IMR-90 (cell line): Measurements from ENCODE around the gene ANO2. TPM values are rescaled to one million over a fixed set of nuclear protein-coding genes. Genes with fewer than 3 reads are reported as not detected.

Experiments used
- ATAC-seq: fragments of 200-7000 bp; cut with Tn5 transposase; 2 replicates; pipeline ENCODE4 v1.9.1; 2020; ENCODE audit warnings: low read depth, mild to moderate bottlenecking, moderate library complexity
- BruUV-seq: library from RNA; stranded (reverse); fragments of 400-500 nt; replicated peaks from 2 replicates; lab custom pipeline; 2021; lab: Mats Ljungman, UMichigan
- CTCF ChIA-PET: fragments of 300-600 bp; formaldehyde crosslinking; extraction: SDS; loops from one replicate; lab custom pipeline; 2021; ENCODE audit warnings: antibody characterized with exemption; lab: Yijun Ruan, JAX
- POLR2A ChIA-PET: fragments of 300-600 bp; sonication (Branson Sonifier 250); formaldehyde crosslinking; loops from one replicate; lab custom pipeline; 2022; ENCODE audit warnings: antibody characterized with exemption; ENCODE audit not compliant: unreplicated experiment; lab: Charles Lee
- DNase-seq: peaks from one replicate; pipeline ENCODE4 v3.0.0; 2013
- H2AFZ ChIP-seq: replicated peaks from 2 replicates; pipeline ENCODE3; 2013; ENCODE audit warnings: low read length, mild to moderate bottlenecking; ENCODE audit not compliant: poor library complexity
- H2AK5ac ChIP-seq: 2 replicates; pipeline ENCODE4 v1.6.1; 2013; ENCODE audit warnings: low read depth, low read length, inconsistent platforms
- H2AK9ac ChIP-seq: replicated peaks from 2 replicates; pipeline ENCODE3; 2013; ENCODE audit warnings: mild to moderate bottlenecking, low read depth, low read length, moderate library complexity; ENCODE audit not compliant: poor library complexity
- H2BK120ac ChIP-seq: 2 replicates; pipeline ENCODE4 v1.6.1; 2013; ENCODE audit warnings: low read depth, low read length, inconsistent platforms
- H2BK15ac ChIP-seq: 3 replicates; pipeline ENCODE4 v1.6.1; 2013; ENCODE audit warnings: low read depth, low read length, inconsistent platforms
- H2BK20ac ChIP-seq: 2 replicates; pipeline ENCODE4 v1.6.1; 2013; ENCODE audit warnings: low read depth, mild to moderate bottlenecking, inconsistent platforms, low read length, moderate library complexity
- H2BK5ac ChIP-seq: 2 replicates; pipeline ENCODE4 v1.6.1; 2013; ENCODE audit warnings: mild to moderate bottlenecking, low read depth, low read length, inconsistent platforms; ENCODE audit not compliant: poor library complexity, severe bottlenecking
- H3K14ac ChIP-seq: replicated peaks from 2 replicates; pipeline ENCODE4 v1.6.1; 2013; ENCODE audit warnings: low read depth, low read length, inconsistent platforms
- H3K18ac ChIP-seq: 2 replicates; pipeline ENCODE4 v1.6.1; 2013; ENCODE audit warnings: low read depth, low read length, control low read depth
- H3K23ac ChIP-seq: 2 replicates; pipeline ENCODE4 v1.6.1; 2013; ENCODE audit warnings: low read depth, low read length, inconsistent platforms
- H3K27ac ChIP-seq: 2 replicates; pipeline ENCODE4 v1.5.1; 2013; ENCODE audit warnings: mild to moderate bottlenecking, control low read depth, low read length; ENCODE audit not compliant: insufficient read depth
- H3K27me3 ChIP-seq: 2 replicates; pipeline ENCODE4 v1.6.1; 2013; ENCODE audit warnings: low read length; ENCODE audit not compliant: control insufficient read depth, insufficient read depth
- H3K36me3 ChIP-seq: 2 replicates; pipeline ENCODE4 v1.6.1; 2013; ENCODE audit warnings: low read length, mixed read lengths; ENCODE audit not compliant: control insufficient read depth, insufficient read depth
- H3K4ac ChIP-seq: 2 replicates; pipeline ENCODE4 v1.6.1; 2013; ENCODE audit warnings: low read depth, low read length, inconsistent platforms
- H3K4me1 ChIP-seq: 2 replicates; pipeline ENCODE4 v1.6.1; 2013; ENCODE audit warnings: low read length, mixed read lengths; ENCODE audit not compliant: control insufficient read depth, insufficient read depth
- H3K4me2 ChIP-seq: 2 replicates; pipeline ENCODE4 v1.6.1; 2013; ENCODE audit warnings: low read depth, mild to moderate bottlenecking, control low read depth, low read length, moderate library complexity
- H3K4me3 ChIP-seq: 2 replicates; pipeline ENCODE4 v1.5.1; 2013; ENCODE audit warnings: low read depth, mild to moderate bottlenecking, control low read depth, low read length, moderate library complexity; ENCODE audit not compliant: insufficient read depth
- H3K56ac ChIP-seq: 2 replicates; pipeline ENCODE4 v1.6.1; 2013; ENCODE audit warnings: low read length, inconsistent platforms; ENCODE audit not compliant: insufficient read depth; ENCODE audit errors: extremely low read depth
- H3K79me1 ChIP-seq, 2 experiments: 2 replicates each; pipeline ENCODE4 v1.6.1; 2013; ENCODE audit warnings: low read length in 2 of 2, inconsistent platforms in 1 of 2, low read depth in 1 of 2
- H3K9ac ChIP-seq: 2 replicates; pipeline ENCODE4 v1.6.1; 2013; ENCODE audit warnings: low read depth, low read length, control low read depth
- H3K9me1 ChIP-seq: 2 replicates; pipeline ENCODE4 v1.6.1; 2013; ENCODE audit warnings: low read length, inconsistent platforms; ENCODE audit not compliant: insufficient read depth
- H3K9me3 ChIP-seq: 2 replicates; pipeline ENCODE4 v1.6.1; 2013; ENCODE audit warnings: low read length; ENCODE audit not compliant: control insufficient read depth, insufficient read depth
- H4K20me1 ChIP-seq: 2 replicates; pipeline ENCODE4 v1.6.1; 2013; ENCODE audit warnings: low read length, inconsistent platforms; ENCODE audit not compliant: insufficient read depth
- H4K5ac ChIP-seq: 2 replicates; pipeline ENCODE4 v1.6.1; 2013; ENCODE audit warnings: mild to moderate bottlenecking, low read depth, low read length, control low read depth
- H4K8ac ChIP-seq, 2 experiments: 2 replicates each; pipeline ENCODE4 v1.6.1; 2013; ENCODE audit warnings: low read depth in 2 of 2, low read length in 2 of 2, control low read depth in 1 of 2, inconsistent platforms in 1 of 2
- H4K91ac ChIP-seq: 2 replicates; pipeline ENCODE4 v1.6.1; 2013; ENCODE audit warnings: low read depth, low read length, inconsistent platforms; ENCODE audit not compliant: insufficient read depth
- BHLHE40 ChIP-seq: fragments of 150-350 bp; IDR thresholded peaks from 2 replicates; pipeline ENCODE4 v1.6.1; 2016; ENCODE audit warnings: mild to moderate bottlenecking, low read depth, low read length
- CEBPB ChIP-seq: IDR thresholded peaks from 2 replicates; pipeline ENCODE4 v1.6.1; 2012; ENCODE audit warnings: low read depth, low read length, improper control_type of control experiment
- CHD1 ChIP-seq: IDR thresholded peaks from 2 replicates; pipeline ENCODE4 v1.6.1; 2012; ENCODE audit warnings: low read depth, low read length, improper control_type of control experiment
- MAFK ChIP-seq: IDR thresholded peaks from 2 replicates; pipeline ENCODE4 v1.6.1; 2012; ENCODE audit warnings: low read depth, low read length, improper control_type of control experiment
- MXI1 ChIP-seq: IDR thresholded peaks from 2 replicates; pipeline ENCODE4 v1.6.1; 2012; ENCODE audit warnings: low read depth, mild to moderate bottlenecking, low read length, moderate library complexity, borderline replicate concordance
- RAD21 ChIP-seq: IDR thresholded peaks from 2 replicates; pipeline ENCODE4 v1.6.1; 2012; ENCODE audit warnings: low read length, improper control_type of control experiment
- RCOR1 ChIP-seq: IDR thresholded peaks from 2 replicates; pipeline ENCODE4 v1.6.1; 2012; ENCODE audit warnings: mild to moderate bottlenecking, low read length, improper control_type of control experiment; ENCODE audit not compliant: insufficient replicate concordance
- SMC3 ChIP-seq: fragments of 150-350 bp; IDR thresholded peaks from 2 replicates; pipeline ENCODE4 v1.6.1; 2016; ENCODE audit warnings: low read depth, mild to moderate bottlenecking, antibody characterized with exemption, low read length, moderate library complexity
- WGBS, 2 experiments: methylation state at CpG; one replicate each; pipeline versions ENCODE4 v1.1.5 to v1.1.7; 2013; ENCODE audit warnings: missing lambda C conversion rate in 2 of 2; ENCODE audit not compliant: insufficient read length in 1 of 2; ENCODE audit errors: extremely low coverage in 2 of 2; 5-methylcytosine and 5-hydroxymethylcytosine counted together
- dilution Hi-C: fragments of 300-500 bp; cut with HindIII; formaldehyde crosslinking; loops from one replicate; pipeline ENCODE4 v1.14.3; 2018; ENCODE audit warnings: low sequenced_read_pairs; ENCODE audit not compliant: unreplicated experiment
- in situ Hi-C: fragments of 300-500 bp; cut with MboI; formaldehyde crosslinking; loops from 3 replicates; pipeline ENCODE4 v1.14.3; 2019; ENCODE audit warnings: low sequenced_read_pairs, inconsistent platforms, mixed read lengths
- intact Hi-C: fragments of 100-400 bp; cut with micrococcal nuclease; formaldehyde crosslinking; loops from 2 replicates; pipeline ENCODE4 v1.10.0; 2022
- polyA plus RNA-seq, 3 experiments: library from polyadenylated mRNA; depleted of rRNA; stranded (reverse); fragments of >200 nt; gene quantifications; 2 replicates each; pipeline ENCODE4 v1.2.3, GENCODE V29; 2012; ENCODE audit warnings: low replicate concordance in 1 of 3
- total RNA-seq: library from RNA; depleted of rRNA; stranded (reverse); fragments of >200 nt; gene quantifications from 2 replicates; pipeline ENCODE4 v1.2.3, GENCODE V29; 2012
- TF ChIP-seq, protein P1 (sequence below): fragments of 150-350 bp; IDR thresholded peaks from 2 replicates; pipeline ENCODE4 v1.6.1; 2017; ENCODE audit warnings: mild to moderate bottlenecking, antibody characterized with exemption, low read length, low read depth

Gene ANO2
- total and polyA plus RNA-seq, 2 of the 4 experiments (the other 2 are of a cell fraction) = 0.22 TPM; not detected in 1

GRCh38 chr12:5582541-5582940, 362.5 kb downstream of the ANO2 start:
- no peak overlapping the region for H2AFZ ChIP-seq
- H3K56ac ChIP-seq = no peak overlapping the region
- in situ Hi-C loops (no loop called here), intact Hi-C loops (no loop called here), dilution Hi-C loops (no loop called here)
- 87% methylated on average over 4 of the region's 4 CpGs; no CpG with 5 or more reads in 1 of the 2 experiments for WGBS, 2 experiments
- H4K5ac ChIP-seq = no peak overlapping the region
- no peaks in the 10 kb centered on the region for H3K79me1 ChIP-seq
- no peak overlapping the region for H2AK9ac ChIP-seq
- H2BK15ac ChIP-seq = no peak overlapping the region
- H2AK5ac ChIP-seq = no peak overlapping the region
- POLR2A ChIA-PET = no interaction called here
- ATAC-seq (no peak), DNase-seq (no peak)
- no peak overlapping the region for H2BK5ac ChIP-seq
- no peaks in the 10 kb centered on the region for H3K9me3 ChIP-seq
- no peak overlapping the region for H3K9ac ChIP-seq
- no peak overlapping the region for H3K4me2 ChIP-seq
- no peaks in the 10 kb centered on the region for H3K27me3 ChIP-seq
- H4K91ac ChIP-seq = no peak overlapping the region
- no peak overlapping the region for H3K23ac ChIP-seq
- no peak overlapping the region for H3K14ac ChIP-seq
- peaks cover 14% of the 10 kb centered on the region for H3K4me1 ChIP-seq
- no peak overlapping the region for H3K18ac ChIP-seq
- no peak overlapping the region for H2BK20ac ChIP-seq
- BruUV-seq = no TSS peak
- no peak overlapping the region for H4K8ac ChIP-seq
- no peak overlapping the region for H3K4me3 ChIP-seq
- no peaks in the 10 kb centered on the region for H4K20me1 ChIP-seq
- CTCF ChIA-PET = no interaction called here
- TF ChIP-seq CHD1 (no peak), MXI1 (no peak), BHLHE40 (no peak), RCOR1 (no peak), SMC3 (no peak), CEBPB (no peak), MAFK (no peak), RAD21 (no peak)
- TF ChIP-seq, protein P1, sequence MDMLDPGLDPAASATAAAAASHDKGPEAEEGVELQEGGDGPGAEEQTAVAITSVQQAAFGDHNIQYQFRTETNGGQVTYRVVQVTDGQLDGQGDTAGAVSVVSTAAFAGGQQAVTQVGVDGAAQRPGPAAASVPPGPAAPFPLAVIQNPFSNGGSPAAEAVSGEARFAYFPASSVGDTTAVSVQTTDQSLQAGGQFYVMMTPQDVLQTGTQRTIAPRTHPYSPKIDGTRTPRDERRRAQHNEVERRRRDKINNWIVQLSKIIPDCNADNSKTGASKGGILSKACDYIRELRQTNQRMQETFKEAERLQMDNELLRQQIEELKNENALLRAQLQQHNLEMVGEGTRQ = no peak
- H3K27ac ChIP-seq = no peak overlapping the region
- H2BK120ac ChIP-seq = no peak overlapping the region
- H3K9me1 ChIP-seq = no peaks in the 10 kb centered on the region
- no peaks in the 10 kb centered on the region for H3K36me3 ChIP-seq
- no peak overlapping the region for H3K4ac ChIP-seq
